ENCODE data around the gene CYP27B1. TPM values are rescaled to one million over a fixed set of nuclear protein-coding genes. Genes with fewer than 3 reads are reported as not detected.

Gene CYP27B1
- total and polyA plus RNA-seq, 4 donors = 0.05 to 1.6 (median 0.17) TPM

- WGBS = 46% methylated on average over 22 of the region's 22 CpGs
- Histone ChIP-seq H3K4me1 (ENCODE audit: control insufficient read depth in 4 of 4, insufficient read depth in 4 of 4, low read length in 3 of 4) (peaks cover 0 to 25% (median 17%) of the 10 kb centered on the region in 4 donors), H3K9ac (ENCODE audit: low read depth in 1 of 2, low read length in 2 of 2) (no peak overlapping the region), H3K27ac (ENCODE audit: low read depth in 1 of 2, low read length in 2 of 2) (no peak overlapping the region), H3K36me3 (ENCODE audit: control insufficient read depth in 4 of 4, insufficient read depth in 3 of 4, low read depth in 1 of 4, low read length in 3 of 4) (peaks cover 0 to 7% (median 0%) of the 10 kb centered on the region in 4 donors), H3K4me3 (ENCODE audit: low read depth in 1 of 3, low read length in 3 of 3) (peak overlapping the region in 1 of 3 donors; percentile 79), H3K9me3 (ENCODE audit: control insufficient read depth in 4 of 4, low read length in 3 of 4) (no peaks in the 10 kb centered on the region), H3K27me3 (ENCODE audit: control insufficient read depth in 4 of 4, insufficient read depth in 4 of 4, low read length in 3 of 4) (no peaks in the 10 kb centered on the region)
- TF ChIP-seq RAD21 (IDR thresholded peaks at IDR 0.05) (peak; percentile 13 to 53), HNF4G (IDR thresholded peaks at IDR 0.05) (no peak), MAX (IDR thresholded peaks at IDR 0.05) (no peak), REST (IDR thresholded peaks at IDR 0.05) (no peak), FOXA2 (IDR thresholded peaks at IDR 0.05) (no peak), NR2F2 (IDR thresholded peaks at IDR 0.05) (no peak), FOXA1 (IDR thresholded peaks at IDR 0.05) (no peak), TAF1 (conservative IDR thresholded peaks at IDR 0.05) (no peak), CTCF (IDR thresholded peaks at IDR 0.05; ENCODE audit: low read depth, low read length, missing input control) (peak; percentile 39), EGR1 (IDR thresholded peaks at IDR 0.05; ENCODE audit: low read depth in 2 of 2) (no peak), GABPA (IDR thresholded peaks at IDR 0.05 in 1 of 2, conservative IDR thresholded peaks at IDR 0.05 in 1 of 2) (no peak)
- peak; percentile 65 for DNase-seq (ENCODE audit: low spot score)
Measured at GRCh38 chr12:57756406-57757341, 10.2 kb downstream of the CYP27B1 start.

- peak overlapping the region; percentile 26 to 79 (median 66) for H3K4me3 ChIP-seq (ENCODE audit: low read depth in 1 of 3, low read length in 3 of 3)
- no peaks in the 10 kb centered on the region for H3K9me3 ChIP-seq (ENCODE audit: control insufficient read depth in 4 of 4, low read length in 3 of 4)
- no peaks in the 10 kb centered on the region for H3K27me3 ChIP-seq (ENCODE audit: control insufficient read depth in 4 of 4, insufficient read depth in 4 of 4, low read length in 3 of 4)
- peak overlapping the region in 1 of 2 donors; percentile 42 for H3K9ac ChIP-seq (ENCODE audit: low read depth in 1 of 2, low read length in 2 of 2)
- under 1% methylated on average over 76 of the region's 76 CpGs for WGBS
- peaks cover 0 to 7% (median 2%) of the 10 kb centered on the region in 4 donors for H3K36me3 ChIP-seq (ENCODE audit: control insufficient read depth in 4 of 4, insufficient read depth in 3 of 4, low read depth in 1 of 4, low read length in 3 of 4)
- no peak overlapping the region for H3K27ac ChIP-seq (ENCODE audit: low read depth in 1 of 2, low read length in 2 of 2)
- peak; percentile 67 for DNase-seq (ENCODE audit: low spot score)
- H3K4me1 ChIP-seq (ENCODE audit: control insufficient read depth in 4 of 4, insufficient read depth in 4 of 4, low read length in 3 of 4) = peaks cover 6 to 35% (median 26%) of the 10 kb centered on the region in 4 donors
- TF ChIP-seq NR2F2 (IDR thresholded peaks at IDR 0.05) = no peak
- no peak for TF ChIP-seq RAD21 (IDR thresholded peaks at IDR 0.05)
- TF ChIP-seq FOXA2 (IDR thresholded peaks at IDR 0.05) = no peak
- TF ChIP-seq CTCF (IDR thresholded peaks at IDR 0.05; ENCODE audit: low read depth, low read length, missing input control) = no peak
- no peak for TF ChIP-seq HNF4A (conservative IDR thresholded peaks at IDR 0.05)
- TF ChIP-seq HNF4G (IDR thresholded peaks at IDR 0.05) = no peak
- no peak for TF ChIP-seq GABPA (IDR thresholded peaks at IDR 0.05 in 1 of 2, conservative IDR thresholded peaks at IDR 0.05 in 1 of 2)
- no peak for TF ChIP-seq MAX (IDR thresholded peaks at IDR 0.05)
- no peak for TF ChIP-seq TAF1 (conservative IDR thresholded peaks at IDR 0.05)
- no peak for TF ChIP-seq REST (IDR thresholded peaks at IDR 0.05)
- TF ChIP-seq JUND (IDR thresholded peaks at IDR 0.05) = no peak
- TF ChIP-seq ATF3 (IDR thresholded peaks at IDR 0.05) = no peak
Measured at GRCh38 chr12:57755454-57756372, 11.2 kb downstream of the CYP27B1 start.

Data from liver (tissue), 9 donors.